GM19397 (cell line): Measurements from ENCODE around the gene IL23R.
"Not testable (repeated sequence)": the region's sequence is repeated elsewhere in the genome, so short reads cannot be mapped to it uniquely, and the experiment has no call there.

Experiments
- ATAC-seq: cut with Tn5 transposase; IDR thresholded peaks from one replicate; pipeline ENCODE4 v1.9.1; 2021; ENCODE audit warnings: mild to moderate bottlenecking, moderate library complexity; ENCODE audit not compliant: unreplicated experiment

The IL23R gene

GRCh38 chr1:67166196-67166595 is at the start of gene IL23R:
Gene IL23R, plus strand, starts transcription at chr1:67166454. Its CDS starts 1,667 bp downstream, at chr1:67168121.
- peak; percentile 80 for ATAC-seq

- ATAC-seq: no peak
Observed at GRCh38 chr1:67118191-67118590, 48.1 kb upstream of the IL23R start.

- no peak for ATAC-seq
Observed at GRCh38 chr1:67118646-67119045, 47.6 kb upstream of the IL23R start.

- no peak for ATAC-seq
Observed at GRCh38 chr1:67120855-67121619, 45.2 kb upstream of the IL23R start.

- ATAC-seq: no peak
Observed at GRCh38 chr1:67124455-67124854, 41.8 kb upstream of the IL23R start.

GRCh38 chr1:67126111-67126746 is 40.0 kb upstream of the IL23R start:
- ATAC-seq: no peak

GRCh38 chr1:67126974-67127373 is 39.3 kb upstream of the IL23R start:
- ATAC-seq: no peak

- no peak for ATAC-seq
Observed at GRCh38 chr1:67130673-67131072, 35.6 kb upstream of the IL23R start.

GRCh38 chr1:67133177-67133576 is 33.1 kb upstream of the IL23R start:
- ATAC-seq: no peak

GRCh38 chr1:67134695-67135094 is 31.6 kb upstream of the IL23R start, which contains the start of gene C1orf141:
Gene C1orf141, minus strand, starts transcription at chr1:67134970. Its CDS starts 7,730 bp downstream, at chr1:67127240.
- no peak for ATAC-seq

GRCh38 chr1:67135354-67135753 is 30.9 kb upstream of the IL23R start:
- ATAC-seq: no peak

GRCh38 chr1:67137307-67137753 is 28.9 kb upstream of the IL23R start:
- no peak for ATAC-seq

- no peak for ATAC-seq
Observed at GRCh38 chr1:67138813-67139499, 27.3 kb upstream of the IL23R start.

- no peak for ATAC-seq
Observed at GRCh38 chr1:67140460-67140859, 25.8 kb upstream of the IL23R start.

GRCh38 chr1:67141832-67142231 is 24.4 kb upstream of the IL23R start:
- not testable (repeated sequence) for ATAC-seq

GRCh38 chr1:67142931-67143330 is 23.3 kb upstream of the IL23R start:
- ATAC-seq: no peak

- ATAC-seq: no peak
Observed at GRCh38 chr1:67143966-67144365, 22.3 kb upstream of the IL23R start.

- no peak for ATAC-seq
Observed at GRCh38 chr1:67144696-67145095, 21.6 kb upstream of the IL23R start.

- ATAC-seq: no peak
Observed at GRCh38 chr1:67146101-67146500, 20.2 kb upstream of the IL23R start.

- ATAC-seq: no peak
Observed at GRCh38 chr1:67146539-67146938, 19.7 kb upstream of the IL23R start.

- not testable (repeated sequence) for ATAC-seq
Observed at GRCh38 chr1:67147973-67148372, 18.3 kb upstream of the IL23R start.
